Endodermal cell (in vitro differentiated cells): ENCODE results near the gene CACHD1. TPM values are rescaled to one million over a fixed set of nuclear protein-coding genes. Genes with fewer than 3 reads are reported as not detected.

Experiments
- DNase-seq: peaks from one replicate; pipeline ENCODE4 v3.0.0-alpha.2; 2017
- H3K27ac ChIP-seq: 2 replicates; pipeline ENCODE4 v1.5.1; 2013; ENCODE audit warnings: mild to moderate bottlenecking, low read depth, low read length, moderate library complexity
- H3K27me3 ChIP-seq: 2 replicates; pipeline ENCODE4 v1.6.1; 2013; ENCODE audit warnings: mild to moderate bottlenecking, low read length, moderate library complexity; ENCODE audit not compliant: insufficient read depth, control insufficient read depth, poor library complexity, severe bottlenecking
- H3K36me3 ChIP-seq: 2 replicates; pipeline ENCODE4 v1.7.0; 2013; ENCODE audit warnings: mild to moderate bottlenecking, low read length, moderate library complexity; ENCODE audit not compliant: control insufficient read depth, insufficient read depth
- H3K4me1 ChIP-seq: one replicate; pipeline ENCODE4 v1.7.0; 2013; ENCODE audit warnings: low read length; ENCODE audit not compliant: control insufficient read depth, insufficient read depth
- H3K4me3 ChIP-seq: 2 replicates; pipeline ENCODE4 v1.5.1; 2013; ENCODE audit warnings: mild to moderate bottlenecking, low read length, moderate library complexity
- H3K9ac ChIP-seq: 2 replicates; pipeline ENCODE4 v1.6.1; 2013; ENCODE audit warnings: mild to moderate bottlenecking, low read length, moderate library complexity; ENCODE audit not compliant: poor library complexity, severe bottlenecking; ENCODE audit errors: extremely low read depth
- H3K9me3 ChIP-seq: 2 replicates; pipeline ENCODE4 v1.6.1; 2013; ENCODE audit warnings: mild to moderate bottlenecking, low read length, moderate library complexity; ENCODE audit not compliant: control insufficient read depth
- H3K27ac Mint-ChIP-seq: 2 replicates; pipeline ENCODE4 v1.8.0; 2020; ENCODE audit warnings: mixed read lengths
- H3K27me3 Mint-ChIP-seq: 2 replicates; pipeline ENCODE4 v1.8.0; 2021; ENCODE audit warnings: mild to moderate bottlenecking, mixed read lengths; ENCODE audit not compliant: insufficient read depth
- H3K36me3 Mint-ChIP-seq: 2 replicates; pipeline ENCODE4 v1.8.0; 2020; ENCODE audit warnings: low read depth, mixed read lengths
- H3K4me1 Mint-ChIP-seq: 2 replicates; pipeline ENCODE4 v1.8.0; 2020; ENCODE audit warnings: mixed read lengths
- H3K4me3 Mint-ChIP-seq: 2 replicates; pipeline ENCODE4 v1.8.0; 2020; ENCODE audit warnings: mild to moderate bottlenecking, moderate library complexity, mixed read lengths
- H3K9me3 Mint-ChIP-seq: 2 replicates; pipeline ENCODE4 v1.8.0; 2020; ENCODE audit warnings: mild to moderate bottlenecking, mixed read lengths
- CTCF ChIP-seq: fragments of 200-600 bp; sonication (generic); conservative IDR thresholded peaks from 2 replicates; pipeline ENCODE4 v1.5.0; 2021; ENCODE audit warnings: antibody characterized with exemption, mild to moderate bottlenecking
- WGBS, 2 experiments: methylation state at CpG; one replicate each; pipeline versions ENCODE4 v1.1.5 to v1.1.7; 2013; ENCODE audit warnings: missing lambda C conversion rate in 2 of 2, mixed read lengths in 1 of 2; ENCODE audit not compliant: insufficient coverage in 1 of 2, insufficient read length in 1 of 2; 5-methylcytosine and 5-hydroxymethylcytosine counted together
- total RNA-seq, 2 donors: library from RNA; stranded (reverse); fragmentation: NEBNext Ultra II Directional in 1 of 2; extraction: Animal tissue kit (Norgen Biotek cat#: 25700) in 1 of 2; gene quantifications; 2 replicates in 1 of 2; 3 replicates in 1 of 2; pipeline ENCODE4 v1.2.1, GENCODE V29; 2021

CACHD1 gene
- total RNA-seq, 2 donors from 2014 or later = 29.2 to 40.7 TPM

- Mint-ChIP-seq H3K9me3 (peaks cover 7% of the 10 kb centered on the region), H3K27me3 (peaks cover 2% of the 10 kb centered on the region), H3K4me3 (no peak overlapping the region), H3K4me1 (peaks cover 11% of the 10 kb centered on the region), H3K36me3 (no peaks in the 10 kb centered on the region), H3K27ac (no peak overlapping the region)
- WGBS, 2 experiments = 100% methylated on average over 1 of the region's 1 CpG
- no peak for DNase-seq
- Histone ChIP-seq H3K9ac (no peak overlapping the region), H3K4me3 (no peak overlapping the region), H3K27ac (no peak overlapping the region), H3K36me3 (no peaks in the 10 kb centered on the region), H3K4me1 (no peaks in the 10 kb centered on the region), H3K9me3 (no peaks in the 10 kb centered on the region), H3K27me3 (no peaks in the 10 kb centered on the region)
- no peak for TF ChIP-seq CTCF
Observed at GRCh38 chr1:64424412-64424811, 45.5 kb upstream of the CACHD1 start.

- H3K4me1 Mint-ChIP-seq = peaks cover 11% of the 10 kb centered on the region
- Histone ChIP-seq H3K27me3 (no peaks in the 10 kb centered on the region), H3K4me1 (no peaks in the 10 kb centered on the region), H3K9ac (no peak overlapping the region), H3K36me3 (no peaks in the 10 kb centered on the region), H3K4me3 (no peak overlapping the region), H3K27ac (no peak overlapping the region), H3K9me3 (no peaks in the 10 kb centered on the region)
- H3K27ac Mint-ChIP-seq = no peak overlapping the region
- H3K27me3 Mint-ChIP-seq = peaks cover 3% of the 10 kb centered on the region
- DNase-seq = no peak
- TF ChIP-seq CTCF = no peak
- peaks cover 7% of the 10 kb centered on the region for H3K9me3 Mint-ChIP-seq
- H3K36me3 Mint-ChIP-seq = no peaks in the 10 kb centered on the region
- no peak overlapping the region for H3K4me3 Mint-ChIP-seq
- WGBS, 2 experiments = 96 to 100% methylated on average over 1 of the region's 2 CpGs
Observed at GRCh38 chr1:64425521-64425920, 44.4 kb upstream of the CACHD1 start.

GRCh38 chr1:64426681-64427080, 43.2 kb upstream of the CACHD1 start:
- WGBS, 2 experiments = 95% methylated on average over 2 of the region's 2 CpGs; no CpG with 5 or more reads in 1 of the 2 experiments
- no peak overlapping the region for H3K9ac ChIP-seq
- H3K27ac ChIP-seq = no peak overlapping the region
- H3K27ac Mint-ChIP-seq = no peak overlapping the region
- DNase-seq = no peak
- peaks cover 7% of the 10 kb centered on the region for H3K9me3 Mint-ChIP-seq
- H3K27me3 Mint-ChIP-seq = peaks cover 3% of the 10 kb centered on the region
- H3K4me1 Mint-ChIP-seq = peaks cover 11% of the 10 kb centered on the region
- H3K36me3 Mint-ChIP-seq = no peaks in the 10 kb centered on the region
- no peak for TF ChIP-seq CTCF
- H3K4me3 ChIP-seq = no peak overlapping the region
- H3K27me3 ChIP-seq = no peaks in the 10 kb centered on the region
- no peaks in the 10 kb centered on the region for H3K9me3 ChIP-seq
- H3K36me3 ChIP-seq = no peaks in the 10 kb centered on the region
- H3K4me1 ChIP-seq = no peaks in the 10 kb centered on the region
- H3K4me3 Mint-ChIP-seq = no peak overlapping the region
